Forelimb muscle (tissue), 1 donor: ENCODE data around the gene LRP4. TPM values are rescaled to one million over a fixed set of nuclear protein-coding genes. Genes with fewer than 3 reads are reported as not detected.

ENCODE experiments used
- DNase-seq: peaks from one replicate; pipeline ENCODE4 v3.0.0-alpha.2; 2013; ENCODE audit warnings: low read depth
- polyA plus RNA-seq: library from polyadenylated mRNA; unstranded; fragments of 120-200 nt; gene quantifications from one replicate; pipeline ENCODE4 v1.2.1, GENCODE V29; 2013; ENCODE audit not compliant: insufficient read length

LRP4 gene
- polyA plus RNA-seq, 1 donor = 18.4 TPM

GRCh38 chr11:46892838-46893237 is 25.5 kb downstream of the LRP4 start:
- no peak for DNase-seq

GRCh38 chr11:46892109-46892508 is 26.2 kb downstream of the LRP4 start:
- no peak for DNase-seq

DNA sequence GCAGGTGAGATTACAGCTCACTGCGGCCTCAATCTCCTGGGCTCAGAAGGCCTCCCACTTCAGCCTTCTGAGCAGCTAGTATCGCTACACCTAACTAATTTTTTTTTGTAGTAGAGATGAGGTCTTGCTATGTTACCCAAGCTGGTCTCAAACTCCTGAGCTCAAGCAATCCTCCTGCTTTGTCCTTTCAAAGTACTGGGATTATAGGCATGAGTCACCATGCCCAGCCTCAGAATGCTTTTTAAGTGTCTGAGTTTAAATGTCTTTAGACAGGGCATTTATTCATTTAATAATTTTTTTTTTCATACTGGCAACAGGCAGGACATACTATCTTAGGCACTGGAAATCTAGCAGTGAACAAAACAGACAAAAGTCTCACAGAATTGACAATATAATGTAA is 27.7 kb downstream of the LRP4 start:
- no peak for DNase-seq

- peak; percentile 53 for DNase-seq
Observed at GRCh38 chr11:46889689-46890475, 28.5 kb downstream of the LRP4 start.

DNA sequence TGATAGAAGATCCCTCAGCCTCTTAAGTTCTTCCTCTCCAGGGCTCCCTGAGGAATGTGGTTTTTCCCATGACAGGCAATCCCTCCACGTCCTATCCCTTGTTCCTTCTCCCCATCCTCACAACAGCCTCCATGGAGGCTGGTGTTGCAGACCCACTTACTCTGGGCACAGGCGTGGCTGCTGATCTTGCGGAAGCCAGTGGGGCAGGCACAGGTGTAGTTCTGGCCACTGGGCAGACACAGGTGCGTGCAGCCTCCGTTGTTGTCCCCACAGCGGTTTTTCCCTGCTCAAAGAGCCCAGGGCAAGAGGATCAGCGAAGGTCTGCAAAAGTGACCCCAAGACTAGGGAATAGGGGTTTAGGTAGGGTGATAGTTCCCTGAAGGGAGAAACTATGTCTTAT is 29.1 kb downstream of the LRP4 start:
- no peak for DNase-seq

- no peak for DNase-seq
Observed at GRCh38 chr11:46888636-46889035, 29.7 kb downstream of the LRP4 start.

- no peak for DNase-seq
Observed at GRCh38 chr11:46886211-46886610, 32.1 kb downstream of the LRP4 start.

- DNase-seq = no peak
Observed at GRCh38 chr11:46879056-46879585, 39.2 kb downstream of the LRP4 start.

DNA sequence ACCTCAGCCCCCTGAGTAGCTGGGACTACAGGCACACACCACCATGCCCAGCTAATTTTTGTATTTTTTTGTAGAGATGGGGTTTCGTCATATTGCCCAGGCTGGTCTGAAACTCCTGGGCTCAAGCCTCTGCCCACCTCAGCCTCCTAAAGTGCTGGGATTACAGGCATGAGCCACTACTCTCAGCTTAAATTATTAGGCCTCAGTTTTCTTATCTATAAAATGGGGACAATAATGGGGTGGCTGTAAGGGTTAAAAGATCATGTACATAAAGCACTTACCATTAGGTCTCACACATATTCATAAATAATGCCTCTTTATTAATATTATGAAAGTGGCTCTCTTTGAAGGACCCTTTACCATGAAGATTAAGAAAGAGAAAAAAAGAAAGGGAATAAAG is 40.8 kb downstream of the LRP4 start:
- no peak for DNase-seq

DNA sequence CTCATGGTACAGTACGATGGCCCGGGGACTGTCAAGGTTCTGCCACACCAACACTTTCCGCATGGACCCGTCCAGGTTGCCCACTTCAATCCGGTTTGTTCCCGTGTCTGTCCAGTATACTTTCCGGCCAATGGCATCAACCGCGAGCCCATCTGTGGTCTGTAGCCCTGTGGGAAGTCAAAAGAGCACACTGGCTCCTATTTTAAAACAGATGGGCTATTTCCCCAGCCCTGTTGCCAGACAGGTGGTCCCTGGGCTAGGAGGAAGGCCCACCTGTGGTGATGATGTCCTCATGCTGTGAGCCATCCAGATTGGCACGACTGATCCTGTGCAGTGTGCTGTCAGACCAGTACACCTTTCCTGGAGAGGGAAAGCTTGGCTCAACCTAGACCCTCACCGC is 41.9 kb downstream of the LRP4 start:
- no peak for DNase-seq

DNA sequence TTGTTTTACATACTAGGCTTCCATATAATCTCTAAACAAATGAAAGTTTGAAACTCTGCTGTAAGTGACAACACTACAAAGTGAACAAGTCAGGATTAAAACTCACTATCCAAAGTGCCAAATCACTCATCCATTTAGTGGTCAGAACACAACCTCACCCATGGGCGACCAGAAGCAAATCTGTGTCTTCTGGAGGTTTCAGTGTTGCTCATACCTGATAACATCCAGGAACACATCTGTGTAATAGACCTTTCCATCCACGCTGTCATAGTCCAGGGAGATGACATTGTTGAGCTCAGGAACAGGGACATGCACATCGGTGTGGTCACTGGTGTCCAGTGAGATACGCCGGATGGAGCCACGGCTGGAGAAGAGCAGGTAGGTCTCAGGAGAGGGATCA is 43.8 kb downstream of the LRP4 start:
- no peak for DNase-seq

DNA sequence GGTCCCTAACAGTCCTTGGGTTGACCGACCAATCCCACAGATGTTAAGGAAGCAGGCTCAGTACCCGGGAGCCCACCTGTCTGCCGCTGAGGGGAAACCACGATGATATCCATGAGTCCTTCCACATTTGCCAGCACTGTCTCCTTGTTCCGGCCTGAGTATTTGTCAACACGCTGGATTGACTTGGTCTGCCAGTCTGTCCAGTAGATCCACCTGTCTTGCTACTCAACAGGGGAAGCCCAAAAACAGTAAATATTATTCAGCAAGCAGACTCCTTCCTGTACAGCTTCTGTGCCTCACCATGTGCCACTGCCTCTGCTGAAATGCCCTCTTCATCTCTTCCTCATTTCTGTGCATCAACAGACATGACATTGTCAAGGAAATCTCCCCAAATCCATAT is 49.4 kb downstream of the LRP4 start:
- DNase-seq = no peak

DNA sequence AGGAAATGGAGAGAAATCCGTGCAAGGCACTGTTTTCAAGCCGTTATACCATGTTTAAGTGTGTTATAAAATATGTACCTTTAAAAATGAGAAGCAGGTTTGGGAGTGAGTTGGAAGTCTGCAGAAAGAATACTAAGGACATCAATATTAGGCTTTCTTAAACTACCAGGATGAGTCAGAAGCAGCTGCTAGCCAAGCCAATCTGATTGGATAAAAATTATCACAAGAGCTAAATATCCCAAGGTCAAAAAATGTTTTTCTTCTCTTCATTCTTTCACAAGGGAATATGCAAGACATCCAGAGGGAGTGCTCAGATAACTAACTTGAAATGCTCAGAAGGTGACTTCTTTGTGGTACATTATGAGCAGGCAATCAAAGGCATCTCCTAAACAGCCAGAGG is 53.0 kb downstream of the LRP4 start:
- DNase-seq = no peak

GRCh38 chr11:46860218-46860617 is 58.1 kb downstream of the LRP4 start:
- no peak for DNase-seq

GRCh38 chr11:46858920-46859546 is 59.3 kb downstream of the LRP4 start:
- no peak for DNase-seq

GRCh38 chr11:46857666-46858065 is 60.7 kb downstream of the LRP4 start:
- no peak for DNase-seq

- DNase-seq = no peak
Observed at GRCh38 chr11:46856605-46857343, 61.6 kb downstream of the LRP4 start.

- no peak for DNase-seq
Observed at GRCh38 chr11:46855863-46856262, 62.5 kb downstream of the LRP4 start.

GRCh38 chr11:46855167-46855566 is 63.2 kb downstream of the LRP4 start:
- no peak for DNase-seq

GRCh38 chr11:46850829-46851380 is 67.4 kb downstream of the LRP4 start:
- DNase-seq = no peak

DNA sequence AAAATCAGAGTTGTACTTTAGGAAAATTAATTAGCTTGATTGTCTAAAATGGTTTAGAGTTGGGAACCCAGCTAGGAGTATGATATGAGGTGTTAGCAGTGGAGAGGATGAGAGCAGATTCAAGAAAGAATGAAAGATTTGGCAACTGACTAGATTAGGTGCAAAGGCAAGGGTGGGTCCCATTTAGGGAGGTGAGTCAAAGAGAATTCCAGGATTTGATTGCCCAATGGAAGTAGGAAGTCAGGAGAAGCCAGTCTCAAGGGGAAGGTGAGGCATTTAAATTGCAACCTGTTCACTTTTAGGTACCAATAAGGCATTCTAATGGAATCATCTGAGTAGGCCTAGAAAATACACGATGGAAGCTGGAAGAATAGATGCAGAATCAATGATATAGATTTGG is 68.7 kb downstream of the LRP4 start:
- no peak for DNase-seq

DNA sequence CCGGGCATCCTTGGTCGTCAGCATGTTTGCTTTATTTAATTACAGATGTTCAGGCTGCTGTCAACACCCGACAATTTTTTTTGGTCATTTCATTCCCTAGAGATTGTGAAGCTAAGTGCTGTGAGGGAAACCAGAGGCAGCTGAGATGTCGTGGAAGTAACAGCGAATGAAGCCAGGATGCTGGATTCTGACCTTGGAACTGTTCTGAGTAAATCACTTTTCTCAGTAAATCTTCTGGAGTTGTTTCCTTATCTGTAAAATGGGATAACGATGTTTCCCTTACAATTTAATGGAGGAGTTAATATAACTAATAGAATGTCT is 71.9 kb downstream of the LRP4 start:
- DNase-seq = no peak
